Transverse colon (tissue), 4 donors: ENCODE data around the gene SLC6A11. TPM values are rescaled to one million over a fixed set of nuclear protein-coding genes. Genes with fewer than 3 reads are reported as not detected.

Source experiments
- DNase-seq: peaks from one replicate; pipeline ENCODE4 v3.0.0-alpha.2; 2019
- H3K27ac ChIP-seq, 4 donors: fragments of 200-600 bp; sonication (generic); 2 replicates each; pipeline ENCODE4 v1.5.1; 2016 to 2018; ENCODE audit warnings: inconsistent platforms in 4 of 4
- H3K27me3 ChIP-seq: fragments of 200-600 bp; sonication (generic); 2 replicates; pipeline ENCODE4 v1.5.1; 2017; ENCODE audit warnings: inconsistent platforms
- H3K36me3 ChIP-seq, 4 donors: fragments of 200-600 bp; sonication (generic); 2 replicates each; pipeline ENCODE4 v1.5.1; 2017 to 2019; ENCODE audit warnings: inconsistent platforms in 4 of 4
- H3K4me1 ChIP-seq, 4 donors: fragments of 200-600 bp; sonication (generic); 2 replicates each; pipeline ENCODE4 v1.5.1; 2017 to 2020; ENCODE audit warnings: inconsistent platforms in 4 of 4
- H3K4me3 ChIP-seq, 4 donors: fragments of 200-600 bp; sonication (generic); 1 replicate in 1 of 4; 2 replicates in 3 of 4; pipeline versions ENCODE4 v1.5.1 to v1.6.1; 2017 to 2019; ENCODE audit warnings: inconsistent platforms in 4 of 4
- H3K9me3 ChIP-seq, 2 donors: fragments of 200-600 bp; sonication (generic); 2 replicates each; pipeline ENCODE4 v1.5.1; 2017 to 2019; ENCODE audit warnings: inconsistent platforms in 2 of 2
- CTCF ChIP-seq, 5 experiments: fragments of 200-600 bp in 3 of 5; fragments of 450-650 bp in 2 of 5; sonication (generic) in 3 of 5; IDR thresholded peaks; 1 replicate in 2 of 5; 2 replicates in 3 of 5; pipeline ENCODE4 v1.5.1; 2016 to 2017; ENCODE audit warnings: antibody characterized with exemption in 5 of 5, inconsistent platforms in 3 of 5, mild to moderate bottlenecking in 2 of 5, moderate library complexity in 1 of 5
- EP300 ChIP-seq: sonication (generic); formaldehyde crosslinking; IDR thresholded peaks from one replicate; pipeline ENCODE4 v1.6.1; 2017; ENCODE audit warnings: antibody characterized with exemption, low read depth
- POLR2A ChIP-seq: fragments of 450-650 bp; IDR thresholded peaks from one replicate; pipeline ENCODE4 v1.6.1; 2016; ENCODE audit warnings: antibody characterized with exemption, mild to moderate bottlenecking, moderate library complexity
- POLR2AphosphoS5 ChIP-seq, 3 donors: sonication (generic); formaldehyde crosslinking; IDR thresholded peaks; one replicate each; pipeline ENCODE4 v1.6.1; 2016; ENCODE audit warnings: antibody characterized with exemption in 3 of 3
- WGBS, 2 donors: methylation state at CpG; one replicate each; pipeline ENCODE4 v1.1.5; 2018; ENCODE audit warnings: low coverage in 1 of 2; 5-methylcytosine and 5-hydroxymethylcytosine counted together
- in situ Hi-C, 4 donors: fragments of 200-750 bp; cut with MboI; loops; one replicate each; pipeline versions ENCODE4 v1.15.0 to v1.15.1; 2017; ENCODE audit warnings: low sequenced_read_pairs in 3 of 4, low pct_ligation_motif_present in 1 of 4, low pct_unique_long_range_greater_than_20kb in 1 of 4
- intact Hi-C: fragments of 100-400 bp; cut with DNase I; formaldehyde crosslinking; loops from one replicate; pipeline ENCODE4 v1.15.1; 2023; ENCODE audit warnings: low total_unique reads
- total RNA-seq, 4 donors: library from RNA; depleted of rRNA; stranded (reverse); fragments of >200 nt; gene quantifications; one replicate each; pipeline ENCODE4 v1.1.0, GENCODE V29; 2016

Gene SLC6A11
- total RNA-seq, 4 donors from 2014 or later, result not detected

GRCh38 chr3:10892622-10893021 is 76.6 kb downstream of the SLC6A11 start:
- H3K27me3 ChIP-seq, result no peaks in the 10 kb centered on the region
- TF ChIP-seq EP300, result no peak
- TF ChIP-seq CTCF (IDR thresholded peaks at IDR 0.05), result no peak
- no peak for TF ChIP-seq POLR2A
- TF ChIP-seq POLR2AphosphoS5 (IDR thresholded peaks at IDR 0.05), result no peak
- no peak for DNase-seq
- H3K9me3 ChIP-seq, result no peaks in the 10 kb centered on the region
- H3K4me3 ChIP-seq, result no peak overlapping the region
- H3K4me1 ChIP-seq, result no peaks in the 10 kb centered on the region
- 56 to 69% methylated on average over 5 of the region's 5 CpGs for WGBS, 2 donors
- intact Hi-C loops, result no loop called here
- no peak overlapping the region for H3K27ac ChIP-seq
- H3K36me3 ChIP-seq, result no peaks in the 10 kb centered on the region
- in situ Hi-C loops, result no loop called here

GRCh38 chr3:10901296-10901945 is 85.4 kb downstream of the SLC6A11 start:
- TF ChIP-seq POLR2AphosphoS5 (IDR thresholded peaks at IDR 0.05) (no peak), EP300 (no peak), CTCF (IDR thresholded peaks at IDR 0.05) (no peak), POLR2A (no peak)
- H3K27me3 ChIP-seq, result no peaks in the 10 kb centered on the region
- WGBS, 2 donors, result 33 to 69% methylated on average over 1 to 13 of the region's 13 CpGs
- H3K4me1 ChIP-seq, result no peaks in the 10 kb centered on the region
- intact Hi-C loops (no loop called here), in situ Hi-C loops (no loop called here)
- peaks cover 3% of the 10 kb centered on the region in 2 donors for H3K9me3 ChIP-seq
- H3K27ac ChIP-seq, result no peak overlapping the region
- H3K36me3 ChIP-seq, result no peaks in the 10 kb centered on the region
- no peak for DNase-seq
- no peak overlapping the region for H3K4me3 ChIP-seq

- no peak for DNase-seq
- TF ChIP-seq EP300 (no peak), POLR2A (no peak), POLR2AphosphoS5 (IDR thresholded peaks at IDR 0.05) (no peak), CTCF (IDR thresholded peaks at IDR 0.05) (no peak)
- Histone ChIP-seq H3K9me3 (peaks cover 17 to 18% of the 10 kb centered on the region in 2 donors), H3K27ac (no peak overlapping the region), H3K4me3 (no peak overlapping the region), H3K36me3 (no peaks in the 10 kb centered on the region), H3K27me3 (no peaks in the 10 kb centered on the region), H3K4me1 (no peaks in the 10 kb centered on the region)
- intact Hi-C loops, result no loop called here
- 94 to 100% methylated on average over 1 of the region's 1 CpG for WGBS, 2 donors
- in situ Hi-C loops, result no loop called here
Observed at GRCh38 chr3:10907262-10907661, 91.2 kb downstream of the SLC6A11 start.

- Histone ChIP-seq H3K9me3 (peaks cover 17 to 18% of the 10 kb centered on the region in 2 donors), H3K36me3 (no peaks in the 10 kb centered on the region), H3K4me3 (no peak overlapping the region), H3K4me1 (no peaks in the 10 kb centered on the region), H3K27ac (no peak overlapping the region), H3K27me3 (no peaks in the 10 kb centered on the region)
- in situ Hi-C loops, result no loop called here
- TF ChIP-seq EP300 (no peak), POLR2AphosphoS5 (IDR thresholded peaks at IDR 0.05) (no peak), CTCF (IDR thresholded peaks at IDR 0.05) (no peak), POLR2A (no peak)
- DNase-seq, result no peak
- intact Hi-C loops, result no loop called here
- 79% methylated on average over 3 of the region's 3 CpGs; no CpG with 5 or more reads in 1 of the 2 donors for WGBS, 2 donors
Observed at GRCh38 chr3:10910367-10910766, 94.3 kb downstream of the SLC6A11 start.
